Measurements from ENCODE around the gene RBMS1.
"Not testable (repeated sequence)": the region's sequence is repeated elsewhere in the genome, so short reads cannot be mapped to it uniquely, and the experiment has no call there.

Gene RBMS1

GRCh38 chr2:160387558-160388262 lies 105.9 kb downstream of the RBMS1 start:
- no peak for DNase-seq (ENCODE audit: low read depth in 1 of 2, low spot score in 1 of 2)

GRCh38 chr2:160384791-160385190 lies 108.8 kb downstream of the RBMS1 start:
- no peak for DNase-seq (ENCODE audit: low read depth in 1 of 2, low spot score in 1 of 2)

- DNase-seq (ENCODE audit: low read depth in 1 of 2, low spot score in 1 of 2): no peak
Measured at GRCh38 chr2:160381425-160381951, 112.1 kb downstream of the RBMS1 start.

GRCh38 chr2:160380611-160381010 lies 113.0 kb downstream of the RBMS1 start:
- no peak for DNase-seq (ENCODE audit: low read depth in 1 of 2, low spot score in 1 of 2)

GRCh38 chr2:160380000-160380570 lies 113.5 kb downstream of the RBMS1 start:
- no peak for DNase-seq (ENCODE audit: low read depth in 1 of 2, low spot score in 1 of 2)

GRCh38 chr2:160379399-160379798 lies 114.2 kb downstream of the RBMS1 start:
- DNase-seq (ENCODE audit: low read depth in 1 of 2, low spot score in 1 of 2): no peak

GRCh38 chr2:160377204-160377995 lies 116.2 kb downstream of the RBMS1 start:
- no peak for DNase-seq (ENCODE audit: low read depth in 1 of 2, low spot score in 1 of 2)

- no peak for DNase-seq (ENCODE audit: low read depth in 1 of 2, low spot score in 1 of 2)
Measured at GRCh38 chr2:160376576-160376975, 117.0 kb downstream of the RBMS1 start.

- no peak for DNase-seq (ENCODE audit: low read depth in 1 of 2, low spot score in 1 of 2)
Measured at GRCh38 chr2:160375802-160376469, 117.7 kb downstream of the RBMS1 start.

- DNase-seq (ENCODE audit: low read depth in 1 of 2, low spot score in 1 of 2): no peak
Measured at GRCh38 chr2:160375037-160375436, 118.6 kb downstream of the RBMS1 start.

GRCh38 chr2:160373666-160374065 lies 119.9 kb downstream of the RBMS1 start:
- no peak for DNase-seq (ENCODE audit: low read depth in 1 of 2, low spot score in 1 of 2)

GRCh38 chr2:160373263-160373662 lies 120.3 kb downstream of the RBMS1 start:
- DNase-seq (ENCODE audit: low read depth in 1 of 2, low spot score in 1 of 2): no peak

- no peak for DNase-seq (ENCODE audit: low read depth in 1 of 2, low spot score in 1 of 2)
Measured at GRCh38 chr2:160372585-160372984, 121.0 kb downstream of the RBMS1 start.

GRCh38 chr2:160372010-160372356 lies 121.6 kb downstream of the RBMS1 start:
- no peak for DNase-seq (ENCODE audit: low read depth in 1 of 2, low spot score in 1 of 2)

- no peak for DNase-seq (ENCODE audit: low read depth in 1 of 2, low spot score in 1 of 2)
Measured at GRCh38 chr2:160371251-160372009, 122.2 kb downstream of the RBMS1 start.

GRCh38 chr2:160368988-160369930 lies 124.3 kb downstream of the RBMS1 start:
- no peak for DNase-seq (ENCODE audit: low read depth in 1 of 2, low spot score in 1 of 2)

- DNase-seq (ENCODE audit: low read depth in 1 of 2, low spot score in 1 of 2): no peak
Measured at GRCh38 chr2:160367887-160368286, 125.7 kb downstream of the RBMS1 start.

- DNase-seq (ENCODE audit: low read depth in 1 of 2, low spot score in 1 of 2): not testable (repeated sequence)
Measured at GRCh38 chr2:160367139-160367538, 126.5 kb downstream of the RBMS1 start.

- DNase-seq (ENCODE audit: low read depth in 1 of 2, low spot score in 1 of 2): no peak
Measured at GRCh38 chr2:160366474-160366873, 127.1 kb downstream of the RBMS1 start.

All from stimulated activated CD4-positive, alpha-beta T cell treated with anti-CD3 and anti-CD28 coated beads, Interleukin-15, amount 100 ng/mL, for 1 hour (primary cell).